Natural killer cell (primary cell): Measurements from ENCODE around the gene MEX3D. TPM values are rescaled to one million over a fixed set of nuclear protein-coding genes. Genes with fewer than 3 reads are reported as not detected.

Source experiments
- ATAC-seq, 3 donors: fragments of 150-1000 bp in 2 of 3; fragments of 200-7000 bp in 1 of 3; cut with Tn5 transposase; 1 replicate in 1 of 3; 2 replicates in 2 of 3; pipeline ENCODE4 v1.10.0; 2021; ENCODE audit warnings: mild to moderate bottlenecking in 2 of 3, moderate library complexity in 2 of 3
- DNase-seq, 2 donors: peaks; one replicate each; pipeline versions ENCODE4 v3.0.0 to v3.0.0-alpha.2; 2013 to 2021; ENCODE audit warnings: mixed read lengths in 1 of 2
- H3K27ac ChIP-seq: one replicate; pipeline ENCODE4 v1.5.1; 2013; ENCODE audit warnings: mild to moderate bottlenecking, low read length
- H3K27me3 ChIP-seq: one replicate; pipeline ENCODE4 v1.6.1; 2013; ENCODE audit warnings: low read length; ENCODE audit not compliant: control insufficient read depth, insufficient read depth
- H3K36me3 ChIP-seq: one replicate; pipeline ENCODE4 v1.6.1; 2013; ENCODE audit warnings: low read length; ENCODE audit not compliant: control insufficient read depth, insufficient read depth
- H3K4me1 ChIP-seq: one replicate; pipeline ENCODE4 v1.6.1; 2013; ENCODE audit warnings: low read length; ENCODE audit not compliant: control insufficient read depth, insufficient read depth
- H3K4me3 ChIP-seq: one replicate; pipeline ENCODE4 v1.5.1; 2013; ENCODE audit warnings: low read length
- H3K9me3 ChIP-seq: one replicate; pipeline ENCODE4 v1.6.1; 2013; ENCODE audit warnings: low read length; ENCODE audit not compliant: control insufficient read depth, insufficient read depth
- H3K27ac Mint-ChIP-seq, 2 donors: one replicate each; pipeline ENCODE4 v1.8.0; 2022; ENCODE audit warnings: mild to moderate bottlenecking in 2 of 2, mixed read lengths in 2 of 2, moderate library complexity in 1 of 2
- H3K27me3 Mint-ChIP-seq, 2 donors: one replicate each; pipeline ENCODE4 v1.8.0; 2022; ENCODE audit warnings: low read depth in 2 of 2, mixed read lengths in 2 of 2
- H3K36me3 Mint-ChIP-seq: one replicate; pipeline ENCODE4 v1.8.0; 2022; ENCODE audit warnings: mixed read lengths
- H3K4me1 Mint-ChIP-seq, 2 donors: one replicate each; pipeline ENCODE4 v1.8.0; 2022; ENCODE audit warnings: mixed read lengths in 2 of 2
- H3K4me3 Mint-ChIP-seq: one replicate; pipeline ENCODE4 v1.8.0; 2022; ENCODE audit warnings: mild to moderate bottlenecking, moderate library complexity, mixed read lengths
- H3K9me3 Mint-ChIP-seq, 2 donors: one replicate each; pipeline ENCODE4 v1.8.0; 2022; ENCODE audit warnings: mixed read lengths in 2 of 2
- CTCF ChIP-seq: fragments of 200-600 bp; IDR thresholded peaks from one replicate; pipeline ENCODE4 v1.8.0; 2022; ENCODE audit warnings: antibody characterized with exemption
- WGBS: methylation state at CpG from one replicate; pipeline ENCODE4 v1.1.7; 2013; ENCODE audit warnings: missing lambda C conversion rate; ENCODE audit not compliant: insufficient coverage; 5-methylcytosine and 5-hydroxymethylcytosine counted together
- intact Hi-C: fragments of 100-400 bp; cut with micrococcal nuclease; formaldehyde crosslinking; loops from one replicate; pipeline ENCODE4 v1.14.2; 2022
- total RNA-seq, 4 donors: library from RNA; stranded (reverse); fragments of 120-200 nt in 1 of 4; gene quantifications; one replicate each; pipeline versions ENCODE4 v1.2.3 to v1.2.4, GENCODE V29; 2013 to 2022

MEX3D gene
- total RNA-seq, 3 donors from 2014 or later (not counting 1 experiment from before 2014, with no cell fraction given), result 4.2 to 6.9 (median 4.4) TPM

DNA sequence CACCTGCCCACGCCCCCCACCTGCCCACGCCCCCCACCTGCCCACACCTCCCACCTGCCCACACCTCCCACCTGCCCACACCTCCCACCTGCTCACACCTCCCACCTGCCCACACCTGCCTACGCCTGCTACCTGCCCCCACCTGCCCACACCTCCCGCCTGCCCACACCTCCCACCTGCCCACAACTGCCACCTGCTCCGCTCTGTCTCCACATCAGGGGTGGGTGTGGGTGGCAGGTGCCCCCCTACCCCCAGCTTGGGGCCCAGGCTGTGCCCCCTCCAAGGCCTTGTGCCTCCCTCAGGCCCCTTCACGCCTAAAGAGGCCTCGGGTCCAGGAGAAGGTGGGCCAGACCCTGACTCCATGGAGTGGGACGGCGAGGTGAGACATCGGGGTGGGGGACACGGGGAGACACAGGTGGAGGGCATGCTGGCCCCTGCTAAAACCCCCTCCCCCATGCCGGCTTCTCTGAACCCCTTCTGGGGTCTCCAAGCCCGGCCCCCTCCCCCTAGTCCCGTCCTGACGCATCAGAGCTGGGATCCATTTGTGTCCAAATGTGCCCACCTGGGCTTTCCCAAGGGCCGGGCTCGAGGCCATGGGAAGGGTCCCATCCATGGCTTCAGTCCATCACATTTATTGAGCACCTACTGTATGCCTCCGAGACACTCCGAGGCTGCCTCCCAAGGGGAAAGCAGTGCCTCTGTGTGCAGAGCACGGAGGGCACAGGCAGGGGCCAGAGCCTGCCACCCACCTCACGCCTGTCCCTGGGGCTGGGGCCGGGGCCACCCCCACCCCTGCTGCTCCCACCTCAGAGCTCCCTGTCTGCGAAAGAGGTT, 39.3 kb downstream of the MEX3D start:
- no peak overlapping the region for H3K27ac Mint-ChIP-seq
- H3K9me3 Mint-ChIP-seq, result no peaks in the 10 kb centered on the region
- no peaks in the 10 kb centered on the region for H3K36me3 Mint-ChIP-seq
- Histone ChIP-seq H3K9me3 (no peaks in the 10 kb centered on the region), H3K4me1 (no peaks in the 10 kb centered on the region), H3K4me3 (no peak overlapping the region), H3K27me3 (peaks cover 14% of the 10 kb centered on the region), H3K27ac (no peak overlapping the region), H3K36me3 (no peaks in the 10 kb centered on the region)
- DNase-seq (no peak), ATAC-seq (no peak)
- H3K4me3 Mint-ChIP-seq, result no peak overlapping the region
- WGBS, result 85% methylated on average over 21 of the region's 23 CpGs
- H3K27me3 Mint-ChIP-seq, result peaks cover 19 to 32% of the 10 kb centered on the region in 2 donors
- no peak for TF ChIP-seq CTCF
- intact Hi-C loops, result no loop called here
- peaks cover 0 to 8% of the 10 kb centered on the region in 2 donors for H3K4me1 Mint-ChIP-seq

DNA sequence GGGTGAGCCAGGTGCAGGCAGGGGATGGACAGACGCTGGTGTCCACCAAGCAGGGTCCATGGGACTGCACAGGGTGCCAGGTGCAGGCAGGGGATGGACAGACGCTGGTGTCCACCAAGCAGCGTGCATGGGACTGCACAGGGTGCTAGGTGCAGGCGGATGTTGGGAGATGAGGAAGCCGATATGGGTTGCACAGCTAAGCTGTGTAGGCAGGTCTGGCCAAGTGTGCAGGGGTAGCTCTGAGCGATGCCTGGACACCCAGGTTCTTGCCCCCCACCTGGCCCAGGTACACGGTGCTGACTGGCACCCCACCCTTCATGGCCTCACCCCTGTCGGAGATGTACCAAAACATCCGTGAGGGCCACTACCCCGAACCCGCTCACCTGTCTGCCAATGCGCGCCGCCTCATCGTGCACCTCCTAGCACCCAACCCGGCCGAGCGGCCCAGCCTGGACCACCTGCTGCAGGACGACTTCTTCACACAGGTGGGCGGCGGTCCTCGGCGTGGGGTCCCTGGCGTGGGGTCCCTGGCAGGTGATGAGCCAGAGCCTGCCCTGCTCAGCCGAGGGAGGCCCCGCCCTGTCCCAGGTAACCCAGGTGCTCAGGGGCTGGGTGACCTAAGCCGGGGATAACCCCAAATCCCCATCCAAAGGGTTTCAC, 40.3 kb downstream of the MEX3D start:
- H3K4me1 ChIP-seq, result no peaks in the 10 kb centered on the region
- no peak overlapping the region for H3K27ac ChIP-seq
- peaks cover 0 to 8% of the 10 kb centered on the region in 2 donors for H3K4me1 Mint-ChIP-seq
- no peak for ATAC-seq
- H3K9me3 ChIP-seq, result no peaks in the 10 kb centered on the region
- no peaks in the 10 kb centered on the region for H3K36me3 Mint-ChIP-seq
- H3K27ac Mint-ChIP-seq, result no peak overlapping the region
- H3K4me3 ChIP-seq, result no peak overlapping the region
- H3K27me3 ChIP-seq, result peaks cover 18% of the 10 kb centered on the region
- no peak for TF ChIP-seq CTCF
- no peaks in the 10 kb centered on the region for H3K9me3 Mint-ChIP-seq
- no peak for DNase-seq
- H3K4me3 Mint-ChIP-seq, result no peak overlapping the region
- WGBS, result 85% methylated on average over 27 of the region's 27 CpGs
- no peaks in the 10 kb centered on the region for H3K36me3 ChIP-seq
- peaks cover 19 to 36% of the 10 kb centered on the region in 2 donors for H3K27me3 Mint-ChIP-seq
- intact Hi-C loops, result no loop called here

DNA sequence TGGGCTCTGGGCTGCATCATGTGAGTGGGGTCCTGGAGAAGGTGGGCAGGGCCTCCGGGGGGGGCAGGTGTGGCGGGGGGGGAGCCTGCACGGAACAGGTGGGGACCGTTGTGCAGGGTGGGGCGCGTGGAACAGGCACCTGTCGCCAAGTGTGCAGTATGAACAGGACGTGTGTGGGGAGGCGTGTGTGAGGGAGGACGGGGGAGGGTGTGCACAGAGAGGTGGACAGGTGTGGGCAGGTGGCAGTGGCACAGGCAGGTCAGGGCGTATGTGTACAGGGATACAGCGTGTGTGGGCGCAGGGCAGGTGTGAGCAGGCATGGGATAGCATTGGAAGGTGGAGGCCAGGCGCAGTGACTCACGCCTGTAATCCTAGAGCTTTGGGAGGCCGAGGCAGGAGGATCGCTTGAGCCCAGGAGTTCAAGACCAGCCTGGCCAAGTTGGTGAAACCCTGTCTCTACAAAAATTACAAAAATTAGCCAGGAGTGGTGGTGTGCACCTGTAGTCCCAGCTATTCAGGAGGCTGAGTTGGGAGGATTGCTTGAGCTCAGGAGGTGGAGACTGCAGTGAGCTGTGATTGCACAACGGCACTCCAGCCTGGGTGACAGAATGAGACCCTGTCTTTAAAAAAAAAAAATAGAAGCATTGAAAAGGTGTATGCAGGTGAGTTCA, 41.0 kb downstream of the MEX3D start:
- Mint-ChIP-seq H3K4me1 (peaks cover 0 to 8% of the 10 kb centered on the region in 2 donors), H3K4me3 (no peak overlapping the region), H3K36me3 (no peaks in the 10 kb centered on the region), H3K27me3 (peaks cover 19 to 36% of the 10 kb centered on the region in 2 donors), H3K27ac (no peak overlapping the region), H3K9me3 (no peaks in the 10 kb centered on the region)
- 79% methylated on average over 18 of the region's 18 CpGs for WGBS
- DNase-seq (no peak), ATAC-seq (no peak)
- Histone ChIP-seq H3K4me3 (no peak overlapping the region), H3K27me3 (peaks cover 20% of the 10 kb centered on the region), H3K27ac (no peak overlapping the region), H3K4me1 (no peaks in the 10 kb centered on the region), H3K36me3 (no peaks in the 10 kb centered on the region), H3K9me3 (no peaks in the 10 kb centered on the region)
- no peak for TF ChIP-seq CTCF
- intact Hi-C loops, result no loop called here
